Frontal cortex (tissue), 4 donors: ENCODE data around the gene SLC22A6. TPM values are rescaled to one million over a fixed set of nuclear protein-coding genes. Genes with fewer than 3 reads are reported as not detected.
"Not testable (repeated sequence)": the region's sequence is repeated elsewhere in the genome, so short reads cannot be mapped to it uniquely, and the experiment has no call there.

Experiments used
- DNase-seq, 2 donors: peaks; one replicate each; pipeline ENCODE4 v3.0.0; 2012; ENCODE audit warnings: low spot score in 2 of 2
- FAIRE-seq: peaks from 2 replicates; lab custom pipeline; 2012; peaks lifted over from hg19 to GRCh38; lab: Jason Lieb, UNC
- total RNA-seq: library from RNA; depleted of rRNA; stranded (reverse); fragments of >200 nt; gene quantifications from one replicate; pipeline ENCODE4 v1.2.3, GENCODE V29; 2014
- donor health status: control.
- donor health status: control.
- donor health status: control.

The SLC22A6 gene
- total RNA-seq, 1 donor from 2014 or later, result 10.6 TPM

- FAIRE-seq (no peak), DNase-seq (no peak)
Measured at GRCh38 chr11:62988276-62988675, 3.5 kb upstream of the SLC22A6 start.

GRCh38 chr11:62985041-62985750, 429 bp upstream of the SLC22A6 start:
- FAIRE-seq (no peak), DNase-seq (no peak)

DNA sequence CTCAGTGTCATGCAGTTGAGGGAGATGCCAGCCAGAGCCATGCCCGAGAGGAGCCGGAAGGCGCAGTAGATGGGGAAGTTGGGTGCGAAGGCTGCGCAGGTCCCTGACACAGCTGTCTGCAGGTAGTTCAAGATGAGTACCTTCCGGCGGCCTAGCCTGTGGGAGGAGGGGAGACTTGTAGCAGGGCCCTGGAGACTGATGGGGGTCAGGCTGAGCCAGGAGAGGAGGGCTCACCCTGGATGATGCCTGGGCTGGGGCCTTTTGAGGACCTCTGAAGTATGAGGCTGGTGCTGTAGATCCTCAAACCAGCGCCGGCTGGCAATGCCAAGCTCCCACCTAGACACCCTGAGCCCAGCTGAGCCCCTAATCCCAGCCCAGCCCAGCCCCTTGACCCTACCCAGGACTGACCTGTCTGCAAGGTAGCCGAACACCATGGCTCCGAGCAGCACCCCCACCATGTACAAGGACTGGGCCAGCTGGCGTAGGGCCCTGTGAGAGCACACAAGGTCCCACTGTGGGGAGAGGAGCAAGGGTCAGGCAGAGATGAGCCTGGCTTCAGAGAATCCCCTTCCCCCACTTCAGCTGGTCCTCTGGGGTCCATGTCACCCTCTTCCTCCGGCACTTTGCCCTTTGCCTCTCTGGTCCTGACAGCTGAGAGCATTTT, 1.1 kb downstream of the SLC22A6 start:
- DNase-seq (no peak), FAIRE-seq (no peak)

DNA sequence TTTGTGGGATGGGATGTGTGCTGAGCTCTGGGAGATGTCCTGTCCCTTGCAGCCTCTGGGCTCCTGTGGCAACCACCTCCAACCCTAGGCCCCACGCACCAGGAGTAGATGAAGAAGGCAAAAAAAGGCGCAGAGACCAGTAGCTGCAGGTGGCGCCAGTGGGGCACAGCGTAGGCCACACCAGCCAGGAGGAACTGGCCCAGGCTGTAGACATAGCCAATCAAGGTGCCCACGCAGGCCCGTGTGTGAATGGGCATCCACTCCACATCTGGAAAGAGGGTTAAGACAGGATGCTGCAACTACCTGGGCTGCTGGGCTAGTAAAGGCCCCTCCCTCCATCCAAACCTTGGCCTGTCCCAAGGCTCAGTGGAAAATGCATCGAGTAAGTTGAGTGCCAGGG, 3.0 kb downstream of the SLC22A6 start:
- DNase-seq, result no peak
- FAIRE-seq, result no peak

GRCh38 chr11:62980133-62980760, 4.5 kb downstream of the SLC22A6 start:
- FAIRE-seq (no peak), DNase-seq (no peak)

DNA sequence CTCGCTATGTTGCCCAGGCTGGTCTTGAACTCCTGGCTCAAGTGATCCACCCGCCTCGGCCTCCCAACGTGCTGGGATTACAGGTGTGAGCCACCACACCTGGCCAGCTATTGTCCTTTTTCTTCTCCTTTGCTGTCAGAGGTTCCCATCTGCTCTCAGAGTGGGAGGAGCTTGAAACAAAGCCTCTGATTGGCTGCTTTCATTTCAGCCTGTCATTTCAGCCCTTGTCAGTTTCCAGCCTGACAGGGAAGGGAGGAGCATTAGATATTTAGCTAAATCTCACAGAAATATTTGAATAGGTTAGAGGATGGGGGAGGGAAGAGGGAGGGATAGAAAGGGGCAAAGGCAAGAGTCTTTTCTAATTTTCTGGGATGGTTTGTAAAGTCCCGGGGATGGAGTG, 8.7 kb downstream of the SLC22A6 start:
- DNase-seq, result no peak
- no peak for FAIRE-seq

- DNase-seq (no peak), FAIRE-seq (no peak)
Measured at GRCh38 chr11:62974848-62975522, 9.8 kb downstream of the SLC22A6 start.

DNA sequence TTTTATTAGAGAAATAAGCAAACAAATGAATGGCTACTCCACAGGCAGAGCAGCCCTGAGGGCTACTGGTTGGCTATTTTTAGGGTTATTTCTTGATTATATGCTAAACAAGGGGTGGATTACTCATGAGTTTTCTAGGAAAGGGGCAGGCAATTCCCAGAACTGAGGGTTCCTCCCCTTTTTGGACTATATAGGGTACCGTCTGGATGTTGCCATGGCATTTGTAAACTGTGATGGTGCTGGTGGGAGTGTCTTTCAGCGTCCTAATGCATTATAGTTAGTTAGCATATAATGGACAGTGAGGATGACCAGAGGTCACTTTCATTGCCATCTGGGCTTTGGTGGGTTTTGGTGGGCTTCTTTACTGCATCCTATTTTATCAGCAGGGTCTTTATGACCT, 19.2 kb downstream of the SLC22A6 start:
- FAIRE-seq, result no peak

GRCh38 chr11:62962391-62962790, 22.4 kb downstream of the SLC22A6 start:
- no peak for FAIRE-seq
- DNase-seq, result no peak

More for the DNA sequence above, 19.2 kb downstream of the SLC22A6 start:
- no peak for DNase-seq

DNA sequence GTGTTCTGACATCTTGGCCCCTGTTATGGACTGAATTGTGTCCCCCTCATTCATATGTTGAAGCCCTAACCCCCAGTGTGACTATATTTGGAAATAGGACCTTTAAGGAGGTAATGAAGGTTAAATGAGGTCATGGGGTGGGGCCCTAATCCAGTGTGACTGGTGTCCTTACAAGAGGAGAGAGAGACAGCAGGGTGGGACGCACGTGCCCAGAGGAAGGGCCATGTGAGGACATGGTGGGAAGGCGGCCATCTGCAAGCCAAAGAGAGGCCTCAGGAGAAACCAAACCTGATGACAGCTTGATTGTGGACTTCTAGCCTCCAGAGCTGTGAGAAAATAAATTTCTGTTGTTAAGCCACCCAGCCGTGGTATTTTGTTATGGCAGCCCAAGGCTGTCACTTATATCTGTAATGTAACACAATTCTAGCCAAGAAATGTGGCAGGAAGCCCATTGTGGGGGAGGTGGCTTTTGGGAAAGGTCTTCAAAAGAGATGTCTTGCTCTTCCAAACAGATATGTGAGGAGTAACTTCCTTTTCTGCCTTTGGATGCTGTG, 23.7 kb downstream of the SLC22A6 start:
- DNase-seq, result no peak
- no peak for FAIRE-seq

DNA sequence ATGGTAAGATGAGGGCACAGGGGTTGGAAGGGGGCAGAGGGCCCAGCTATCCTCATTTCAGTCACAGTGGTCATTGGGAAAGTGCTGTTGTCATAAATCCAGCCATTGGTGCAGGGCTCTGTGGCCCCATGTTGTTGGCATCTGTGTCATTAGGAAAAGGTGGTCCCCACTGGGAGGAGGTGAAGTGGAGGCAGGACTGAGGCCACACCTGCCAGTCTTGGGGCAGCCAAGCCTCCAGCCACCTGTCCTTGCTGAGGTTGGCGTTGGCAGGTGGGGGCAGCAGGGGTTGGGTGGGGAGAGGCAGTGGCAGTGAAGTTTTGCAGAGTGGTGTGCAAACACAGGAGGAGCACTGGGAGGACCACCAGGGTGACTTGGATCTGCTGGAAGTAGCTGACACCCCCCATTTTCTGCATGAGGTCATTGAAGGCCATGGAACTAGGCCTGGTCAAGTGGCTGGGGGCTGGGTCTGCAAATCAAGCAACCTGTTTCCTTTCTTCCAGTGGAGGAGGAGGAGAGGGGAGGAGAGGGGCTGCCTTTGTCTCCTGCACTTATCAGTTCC, 25.3 kb downstream of the SLC22A6 start:
- no peak for FAIRE-seq

GRCh38 chr11:62958547-62959421, 26.0 kb downstream of the SLC22A6 start:
- DNase-seq (peak in 1 of 2 donors; percentile 40), FAIRE-seq (no peak)

More for the DNA sequence above, 25.3 kb downstream of the SLC22A6 start:
- DNase-seq, result no peak

- FAIRE-seq (no peak), DNase-seq (no peak)
Measured at GRCh38 chr11:62957147-62957546, 27.6 kb downstream of the SLC22A6 start.

DNA sequence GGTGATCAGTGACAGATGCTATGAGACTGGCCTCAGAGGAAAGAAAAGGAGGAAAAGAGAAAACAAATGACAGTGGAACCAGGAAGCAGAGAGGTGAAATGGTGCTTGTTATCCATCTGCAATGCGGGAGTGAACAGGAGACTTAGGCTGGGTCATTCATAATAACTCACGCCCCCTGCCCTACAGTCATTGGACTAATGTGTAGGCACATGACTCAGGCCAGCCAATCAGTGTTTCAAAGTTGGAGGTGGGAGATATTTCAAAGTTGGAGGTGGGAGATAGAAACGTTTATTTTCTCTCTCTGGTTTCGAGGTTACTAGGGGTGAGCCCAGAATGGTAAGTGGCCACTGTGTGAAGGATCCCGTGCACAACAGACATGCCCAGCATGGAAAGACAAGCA, 30.3 kb downstream of the SLC22A6 start:
- FAIRE-seq, result no peak

GRCh38 chr11:62953811-62954210, 31.0 kb downstream of the SLC22A6 start:
- FAIRE-seq (no peak), DNase-seq (no peak)

More for the DNA sequence above, 30.3 kb downstream of the SLC22A6 start:
- no peak for DNase-seq

DNA sequence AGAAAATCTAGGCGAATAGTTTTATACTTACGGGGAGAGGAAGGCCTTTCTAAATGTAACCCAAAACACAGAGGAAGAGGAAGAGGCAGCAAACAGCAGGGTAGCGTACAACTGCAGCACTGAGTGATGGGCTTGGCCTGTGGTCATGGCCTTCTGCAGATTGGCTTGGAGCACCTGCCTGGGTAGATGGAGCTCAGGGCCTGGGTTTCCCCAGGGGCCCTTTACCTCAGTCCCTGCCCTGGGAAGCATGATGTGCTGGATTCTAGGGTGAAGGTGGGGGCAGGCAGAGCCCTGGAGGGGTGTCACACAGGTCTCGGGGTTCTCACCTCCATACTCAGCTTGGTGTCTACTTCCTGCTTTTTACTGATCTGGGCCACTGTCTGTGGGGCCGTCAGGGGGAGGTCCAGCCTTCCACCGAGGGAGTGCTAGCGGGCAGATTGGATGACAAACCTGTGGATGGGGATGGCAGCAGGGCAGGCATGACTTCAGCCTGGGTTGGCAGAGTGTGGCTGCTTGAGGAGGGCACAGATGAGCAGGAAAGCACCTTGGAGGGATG, 35.9 kb downstream of the SLC22A6 start:
- no peak for DNase-seq
- FAIRE-seq, result no peak

DNA sequence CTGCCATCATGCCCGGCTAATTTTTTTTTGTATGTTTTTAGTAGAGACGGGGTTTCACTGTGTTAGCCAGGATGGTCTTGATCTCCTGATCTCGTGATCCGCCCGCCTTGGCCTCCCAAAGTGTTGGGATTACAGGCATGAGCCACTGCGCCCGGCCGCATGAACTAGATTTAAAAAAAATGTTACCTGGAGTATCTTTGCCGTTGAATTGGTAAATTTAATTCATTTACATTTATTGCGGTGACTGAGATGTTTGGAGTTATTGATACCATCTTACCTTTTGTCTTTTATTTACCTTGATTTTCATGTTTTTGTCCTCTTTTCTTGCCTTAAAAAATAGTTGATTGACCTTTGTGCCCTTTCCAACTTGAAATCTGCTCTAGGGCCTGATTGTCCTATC, 39.2 kb downstream of the SLC22A6 start:
- DNase-seq, FAIRE-seq: not testable (repeated sequence)

DNA sequence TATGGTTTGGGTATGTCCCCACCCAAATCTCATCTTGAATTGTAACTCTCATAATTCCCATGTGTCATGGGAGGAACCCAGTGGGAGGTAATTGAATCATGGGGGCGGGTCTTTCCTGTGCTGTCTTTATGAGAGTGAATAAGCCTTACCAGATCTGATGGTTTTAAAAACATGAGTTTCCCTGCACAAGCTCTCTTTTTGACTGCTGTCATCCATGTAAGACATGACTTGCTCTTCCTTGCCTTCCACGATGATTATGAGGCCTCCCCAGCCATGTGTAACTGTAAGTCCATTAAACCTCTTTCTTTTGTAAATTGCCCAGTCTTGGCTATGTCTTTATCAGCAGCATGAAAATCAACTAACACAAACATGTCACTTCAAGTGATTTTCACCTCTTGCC, 47.2 kb downstream of the SLC22A6 start:
- not testable (repeated sequence) for DNase-seq, FAIRE-seq

DNA sequence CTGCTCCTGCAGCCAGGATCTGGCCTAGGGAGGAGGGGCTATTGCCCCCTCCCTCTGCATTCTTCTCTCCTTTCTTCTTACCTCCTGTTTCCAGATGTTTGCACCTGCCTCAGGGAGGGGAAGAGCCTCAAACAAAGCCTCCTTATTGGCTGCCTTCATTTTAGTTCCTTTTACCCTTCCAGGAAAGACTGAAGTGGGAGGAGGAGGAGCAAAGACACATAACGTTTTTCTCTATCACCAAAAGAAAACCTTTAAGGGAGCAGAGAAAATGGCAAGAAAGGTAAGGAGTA, 50.3 kb downstream of the SLC22A6 start:
- DNase-seq (no peak), FAIRE-seq (no peak)
